HCT116 (cell line): ENCODE data around the gene IDUA. TPM values are rescaled to one million over a fixed set of nuclear protein-coding genes. Genes with fewer than 3 reads are reported as not detected.

Experiments
- ATAC-seq: fragments of 200-7000 bp; cut with Tn5 transposase; 2 replicates; pipeline ENCODE4 v1.9.1; 2020; ENCODE audit warnings: mild to moderate bottlenecking, moderate library complexity
- BruUV-seq: library from RNA; stranded (reverse); fragments of 400-500 nt; replicated peaks from 2 replicates; lab custom pipeline; 2021; lab: Mats Ljungman, UMichigan
- CTCF ChIA-PET: fragments of 300-600 bp; sonication (Branson Sonifier 250); formaldehyde crosslinking; loops from one replicate; lab custom pipeline; 2021; ENCODE audit warnings: antibody characterized with exemption; lab: Charles Lee
- POLR2A ChIA-PET: fragments of 300-600, 350-600 bp; sonication (Branson Sonifier 250); formaldehyde crosslinking; loops from one replicate; lab custom pipeline; 2021; ENCODE audit warnings: antibody characterized with exemption; lab: Charles Lee
- RAD21 ChIA-PET, 2 experiments: fragments of 300-600 bp; sonication (Branson Sonifier 250); formaldehyde crosslinking; loops; one replicate each; lab custom pipeline; 2023; ENCODE audit warnings: low total read pairs in 2 of 2; ENCODE audit not compliant: uncharacterized antibody in 2 of 2, unreplicated experiment in 2 of 2, low non-redundant PET in 1 of 2; lab: Charles Lee
- DNase-seq: peaks from one replicate; pipeline ENCODE4 v3.0.0-alpha.2; 2010; ENCODE audit warnings: low read depth, low spot score
- H2AFZ ChIP-seq: fragments of 200-600 bp; shearing (Covaris generic), sonication (generic); 2 replicates; pipeline ENCODE4 v1.6.1; 2017; ENCODE audit warnings: low read depth, mixed run types, mixed read lengths, antibody characterized with exemption, low read length; ENCODE audit not compliant: poor library complexity, severe bottlenecking
- H3K27ac ChIP-seq: 2 replicates; pipeline ENCODE4 v1.5.1; 2012; ENCODE audit warnings: low read depth, low read length
- H3K27me3 ChIP-seq: fragments of 200-600 bp; sonication (generic); 2 replicates; pipeline ENCODE4 v1.6.1; 2016; ENCODE audit warnings: mixed run types, low read length, mixed read lengths; ENCODE audit not compliant: insufficient read depth
- H3K36me3 ChIP-seq, 2 experiments: fragments of 200-500 bp in 1 of 2; fragments of 200-600 bp in 1 of 2; sonication (Bioruptor generic) in 1 of 2; sonication (generic) in 1 of 2; 2 replicates each; pipeline versions ENCODE4 v1.5.1 to v1.6.1; 2014 to 2016; ENCODE audit warnings: low read length in 2 of 2, inconsistent platforms in 1 of 2, mixed read lengths in 1 of 2, mixed run types in 1 of 2; ENCODE audit not compliant: insufficient read depth in 2 of 2, control insufficient read depth in 1 of 2
- H3K4me1 ChIP-seq, 2 experiments: fragments of 200-600 bp in 1 of 2; sonication (generic) in 1 of 2; 2 replicates each; pipeline versions ENCODE4 v1.5.1 to v1.6.1; 2012 to 2017; ENCODE audit warnings: low read length in 2 of 2, inconsistent platforms in 1 of 2, mild to moderate bottlenecking in 1 of 2, mixed read lengths in 1 of 2, mixed run types in 1 of 2, moderate library complexity in 1 of 2; ENCODE audit not compliant: insufficient read depth in 2 of 2, control insufficient read depth in 1 of 2
- H3K4me2 ChIP-seq: fragments of 200-600 bp; sonication (generic); 2 replicates; pipeline ENCODE4 v1.6.1; 2017; ENCODE audit warnings: mixed run types, low read length, mixed read lengths
- H3K4me3 ChIP-seq, 2 experiments: fragments of 200-600 bp in 1 of 2; sonication (generic) in 1 of 2; replicated peaks in 1 of 2; 2 replicates each; pipeline ENCODE4 v1.5.1; 2011 to 2016; ENCODE audit warnings: low read length in 2 of 2, control low read depth in 1 of 2, low read depth in 1 of 2, mild to moderate bottlenecking in 1 of 2, mixed read lengths in 1 of 2, mixed run types in 1 of 2
- H3K79me2 ChIP-seq: fragments of 200-600 bp; sonication (generic); 2 replicates; pipeline ENCODE4 v1.6.1; 2017; ENCODE audit warnings: mild to moderate bottlenecking, mixed run types, low read length, moderate library complexity, mixed read lengths; ENCODE audit not compliant: insufficient read depth
- H3K9ac ChIP-seq: fragments of 200-600 bp; sonication (generic); 2 replicates; pipeline ENCODE4 v1.6.1; 2016; ENCODE audit warnings: low read length, mixed read lengths
- H3K9me2 ChIP-seq: fragments of 200-600 bp; sonication (generic), shearing (Covaris generic); 2 replicates; pipeline ENCODE4 v1.6.1; 2017; ENCODE audit warnings: mixed run types, mild to moderate bottlenecking, moderate library complexity; ENCODE audit not compliant: insufficient read depth
- H3K9me3 ChIP-seq, 2 experiments: fragments of 200-500 bp in 1 of 2; fragments of 200-600 bp in 1 of 2; sonication (Bioruptor generic) in 1 of 2; sonication (generic) in 1 of 2; 2 replicates each; pipeline ENCODE4 v1.6.1; 2014 to 2017; ENCODE audit warnings: low read length in 2 of 2, mixed read lengths in 2 of 2, inconsistent platforms in 1 of 2, low read depth in 1 of 2, mild to moderate bottlenecking in 1 of 2, mixed run types in 1 of 2, moderate library complexity in 1 of 2; ENCODE audit not compliant: control insufficient read depth in 1 of 2, insufficient read depth in 1 of 2
- H4K20me1 ChIP-seq: fragments of 200-600 bp; sonication (generic), shearing (Covaris generic); 2 replicates; pipeline ENCODE4 v1.6.1; 2017; ENCODE audit warnings: mixed run types, mild to moderate bottlenecking, moderate library complexity; ENCODE audit not compliant: insufficient read depth
- ATF3 ChIP-seq: IDR thresholded peaks from 2 replicates; pipeline ENCODE4 v1.6.1; 2012
- CTCF ChIP-seq, 3 experiments: fragments of 200-600 bp in 1 of 3; sonication (generic) in 1 of 3; IDR thresholded peaks in 2 of 3; conservative IDR thresholded peaks in 1 of 3; 2 replicates each; pipeline ENCODE4 v1.5.1; 2012 to 2017; ENCODE audit warnings: low read depth in 2 of 3, low read length in 2 of 3, antibody characterized with exemption in 1 of 3, borderline replicate concordance in 1 of 3, control low read depth in 1 of 3, mild to moderate bottlenecking in 1 of 3, mixed read lengths in 1 of 3, mixed run types in 1 of 3, moderate library complexity in 1 of 3; ENCODE audit not compliant: insufficient read depth in 1 of 3
- FOSL1 ChIP-seq: IDR thresholded peaks from 2 replicates; pipeline ENCODE4 v1.6.1; 2012; ENCODE audit warnings: low read depth
- TCF7L2 ChIP-seq: IDR thresholded peaks from 2 replicates; pipeline ENCODE4 v1.7.0; 2011; ENCODE audit warnings: borderline replicate concordance, inconsistent platforms; ENCODE audit not compliant: insufficient read depth, insufficient read length; ENCODE audit errors: extremely low read depth
- ZBTB33 ChIP-seq: IDR thresholded peaks from 2 replicates; pipeline ENCODE4 v1.6.1; 2011; ENCODE audit warnings: mild to moderate bottlenecking, low read length, moderate library complexity; ENCODE audit not compliant: insufficient replicate concordance; ENCODE audit errors: extremely low read depth
- ZNF274 ChIP-seq: fragments of 200-500 bp; sonication (Bioruptor generic); IDR thresholded peaks from 2 replicates; pipeline ENCODE4 v1.6.1; 2014; ENCODE audit warnings: mild to moderate bottlenecking, low read depth, low read length, inconsistent platforms
- intact Hi-C: fragments of 100-400 bp; cut with micrococcal nuclease; formaldehyde crosslinking; loops from 2 replicates; pipeline ENCODE4 v1.10.0; 2022
- total RNA-seq: library from RNA; stranded (reverse); gene quantifications from one replicate; pipeline ENCODE4 v1.2.1, GENCODE V29; 2021; ENCODE audit not compliant: unreplicated experiment

Gene IDUA
- total RNA-seq, 1 experiment from 2014 or later: 28.2 TPM

GRCh38 chr4:989722-990471 is 3.1 kb downstream of the IDUA start:
- H3K27me3 ChIP-seq: no peaks in the 10 kb centered on the region
- H3K4me2 ChIP-seq: no peak overlapping the region
- H3K36me3 ChIP-seq: no peaks in the 10 kb centered on the region
- H3K27ac ChIP-seq: no peak overlapping the region
- no peaks in the 10 kb centered on the region for H4K20me1 ChIP-seq
- ChIA-PET CTCF (no interaction called here), RAD21 (no interaction called here), POLR2A (no interaction called here)
- H3K9me2 ChIP-seq: no peaks in the 10 kb centered on the region
- ATAC-seq: no peak
- BruUV-seq: no TSS peak
- DNase-seq: no peak
- intact Hi-C loops: loop anchor here (10.0 kb wide), 2 partner anchors 225 to 385 kb away; no protein-coding TSS in a partner anchor
- H2AFZ ChIP-seq: no peak overlapping the region
- no peaks in the 10 kb centered on the region for H3K9me3 ChIP-seq
- no peak overlapping the region for H3K4me3 ChIP-seq
- TF ChIP-seq FOSL1: no peak
- TF ChIP-seq ATF3: no peak
- no peak for TF ChIP-seq TCF7L2
- no peak for TF ChIP-seq ZNF274
- no peak for TF ChIP-seq ZBTB33
- TF ChIP-seq CTCF (IDR thresholded peaks at IDR 0.05 in 2 of 3, conservative IDR thresholded peaks at IDR 0.05 in 1 of 3; ENCODE audit: borderline replicate concordance in 1 of 3, insufficient read depth in 1 of 3, low read depth in 2 of 3, low read length in 2 of 3): no peak
- H3K9ac ChIP-seq: no peak overlapping the region
- peaks cover 23 to 51% of the 10 kb centered on the region in 2 experiments for H3K4me1 ChIP-seq
- H3K79me2 ChIP-seq: no peaks in the 10 kb centered on the region
